HCT116 (cell line): ENCODE results near the gene GTF3C1. TPM values are rescaled to one million over a fixed set of nuclear protein-coding genes. Genes with fewer than 3 reads are reported as not detected.

Source experiments
- ATAC-seq: fragments of 200-7000 bp; cut with Tn5 transposase; 2 replicates; pipeline ENCODE4 v1.9.1; 2020; ENCODE audit warnings: mild to moderate bottlenecking, moderate library complexity
- BruUV-seq: library from RNA; stranded (reverse); fragments of 400-500 nt; replicated peaks from 2 replicates; lab custom pipeline; 2021; lab: Mats Ljungman, UMichigan
- CTCF ChIA-PET: fragments of 300-600 bp; sonication (Branson Sonifier 250); formaldehyde crosslinking; loops from one replicate; lab custom pipeline; 2021; ENCODE audit warnings: antibody characterized with exemption; lab: Charles Lee
- POLR2A ChIA-PET: fragments of 300-600, 350-600 bp; sonication (Branson Sonifier 250); formaldehyde crosslinking; loops from one replicate; lab custom pipeline; 2021; ENCODE audit warnings: antibody characterized with exemption; lab: Charles Lee
- RAD21 ChIA-PET, 2 experiments: fragments of 300-600 bp; sonication (Branson Sonifier 250); formaldehyde crosslinking; loops; one replicate each; lab custom pipeline; 2023; ENCODE audit warnings: low total read pairs in 2 of 2; ENCODE audit not compliant: uncharacterized antibody in 2 of 2, unreplicated experiment in 2 of 2, low non-redundant PET in 1 of 2; lab: Charles Lee
- DNase-seq: peaks from one replicate; pipeline ENCODE4 v3.0.0-alpha.2; 2010; ENCODE audit warnings: low read depth, low spot score
- H2AFZ ChIP-seq: fragments of 200-600 bp; shearing (Covaris generic), sonication (generic); 2 replicates; pipeline ENCODE4 v1.6.1; 2017; ENCODE audit warnings: low read depth, mixed run types, mixed read lengths, antibody characterized with exemption, low read length; ENCODE audit not compliant: poor library complexity, severe bottlenecking
- H3K27ac ChIP-seq: 2 replicates; pipeline ENCODE4 v1.5.1; 2012; ENCODE audit warnings: low read depth, low read length
- H3K27me3 ChIP-seq: fragments of 200-600 bp; sonication (generic); 2 replicates; pipeline ENCODE4 v1.6.1; 2016; ENCODE audit warnings: mixed run types, low read length, mixed read lengths; ENCODE audit not compliant: insufficient read depth
- H3K36me3 ChIP-seq, 2 experiments: fragments of 200-500 bp in 1 of 2; fragments of 200-600 bp in 1 of 2; sonication (Bioruptor generic) in 1 of 2; sonication (generic) in 1 of 2; 2 replicates each; pipeline versions ENCODE4 v1.5.1 to v1.6.1; 2014 to 2016; ENCODE audit warnings: low read length in 2 of 2, inconsistent platforms in 1 of 2, mixed read lengths in 1 of 2, mixed run types in 1 of 2; ENCODE audit not compliant: insufficient read depth in 2 of 2, control insufficient read depth in 1 of 2
- H3K4me1 ChIP-seq, 2 experiments: fragments of 200-600 bp in 1 of 2; sonication (generic) in 1 of 2; 2 replicates each; pipeline versions ENCODE4 v1.5.1 to v1.6.1; 2012 to 2017; ENCODE audit warnings: low read length in 2 of 2, inconsistent platforms in 1 of 2, mild to moderate bottlenecking in 1 of 2, mixed read lengths in 1 of 2, mixed run types in 1 of 2, moderate library complexity in 1 of 2; ENCODE audit not compliant: insufficient read depth in 2 of 2, control insufficient read depth in 1 of 2
- H3K4me2 ChIP-seq: fragments of 200-600 bp; sonication (generic); 2 replicates; pipeline ENCODE4 v1.6.1; 2017; ENCODE audit warnings: mixed run types, low read length, mixed read lengths
- H3K4me3 ChIP-seq, 2 experiments: fragments of 200-600 bp in 1 of 2; sonication (generic) in 1 of 2; replicated peaks in 1 of 2; 2 replicates each; pipeline ENCODE4 v1.5.1; 2011 to 2016; ENCODE audit warnings: low read length in 2 of 2, control low read depth in 1 of 2, low read depth in 1 of 2, mild to moderate bottlenecking in 1 of 2, mixed read lengths in 1 of 2, mixed run types in 1 of 2
- H3K79me2 ChIP-seq: fragments of 200-600 bp; sonication (generic); 2 replicates; pipeline ENCODE4 v1.6.1; 2017; ENCODE audit warnings: mild to moderate bottlenecking, mixed run types, low read length, moderate library complexity, mixed read lengths; ENCODE audit not compliant: insufficient read depth
- H3K9ac ChIP-seq: fragments of 200-600 bp; sonication (generic); 2 replicates; pipeline ENCODE4 v1.6.1; 2016; ENCODE audit warnings: low read length, mixed read lengths
- H3K9me2 ChIP-seq: fragments of 200-600 bp; sonication (generic), shearing (Covaris generic); 2 replicates; pipeline ENCODE4 v1.6.1; 2017; ENCODE audit warnings: mixed run types, mild to moderate bottlenecking, moderate library complexity; ENCODE audit not compliant: insufficient read depth
- H3K9me3 ChIP-seq, 2 experiments: fragments of 200-500 bp in 1 of 2; fragments of 200-600 bp in 1 of 2; sonication (Bioruptor generic) in 1 of 2; sonication (generic) in 1 of 2; 2 replicates each; pipeline ENCODE4 v1.6.1; 2014 to 2017; ENCODE audit warnings: low read length in 2 of 2, mixed read lengths in 2 of 2, inconsistent platforms in 1 of 2, low read depth in 1 of 2, mild to moderate bottlenecking in 1 of 2, mixed run types in 1 of 2, moderate library complexity in 1 of 2; ENCODE audit not compliant: control insufficient read depth in 1 of 2, insufficient read depth in 1 of 2
- H4K20me1 ChIP-seq: fragments of 200-600 bp; sonication (generic), shearing (Covaris generic); 2 replicates; pipeline ENCODE4 v1.6.1; 2017; ENCODE audit warnings: mixed run types, mild to moderate bottlenecking, moderate library complexity; ENCODE audit not compliant: insufficient read depth
- ATF3 ChIP-seq: IDR thresholded peaks from 2 replicates; pipeline ENCODE4 v1.6.1; 2012
- CBX3 ChIP-seq: IDR thresholded peaks from 2 replicates; pipeline ENCODE4 v1.6.1; 2012; ENCODE audit warnings: low read depth
- CEBPB ChIP-seq: IDR thresholded peaks from 2 replicates; pipeline ENCODE4 v1.6.1; 2012; ENCODE audit warnings: low read depth
- EGR1 ChIP-seq: IDR thresholded peaks from 2 replicates; pipeline ENCODE4 v1.6.1; 2012; ENCODE audit warnings: low read depth
- ELF1 ChIP-seq: IDR thresholded peaks from 2 replicates; pipeline ENCODE4 v1.6.1; 2012; ENCODE audit warnings: low read depth, borderline replicate concordance
- EZH2 ChIP-seq: fragments of 200-600 bp; sonication (generic); IDR thresholded peaks from 2 replicates; pipeline ENCODE4 v1.6.1; 2017; ENCODE audit warnings: antibody characterized with exemption, mixed run types
- EZH2phosphoT487 ChIP-seq: fragments of 200-600 bp; IDR thresholded peaks from 2 replicates; pipeline ENCODE4 v1.6.1; 2018; ENCODE audit warnings: antibody characterized with exemption, borderline replicate concordance
- JUND ChIP-seq: IDR thresholded peaks from 2 replicates; pipeline ENCODE4 v1.6.1; 2012
- MAX ChIP-seq: IDR thresholded peaks from 2 replicates; pipeline ENCODE4 v1.6.1; 2012
- POLR2A ChIP-seq: IDR thresholded peaks from 2 replicates; pipeline ENCODE4 v1.7.0; 2011; ENCODE audit warnings: borderline replicate concordance; ENCODE audit not compliant: insufficient read depth, insufficient read length; ENCODE audit errors: extremely low read depth
- POLR2AphosphoS5 ChIP-seq: IDR thresholded peaks from 2 replicates; pipeline ENCODE4 v1.6.1; 2011; ENCODE audit warnings: mild to moderate bottlenecking, low read depth, low read length, moderate library complexity
- RAD21 ChIP-seq: IDR thresholded peaks from 2 replicates; pipeline ENCODE4 v1.6.1; 2012; ENCODE audit warnings: low read depth, mild to moderate bottlenecking
- REST ChIP-seq: IDR thresholded peaks from 2 replicates; pipeline ENCODE4 v1.6.1; 2012; ENCODE audit warnings: low read depth
- SIN3A ChIP-seq: IDR thresholded peaks from 2 replicates; pipeline ENCODE4 v1.6.1; 2012; ENCODE audit warnings: low read depth
- SRF ChIP-seq: IDR thresholded peaks from 2 replicates; pipeline ENCODE4 v1.6.1; 2012; ENCODE audit warnings: low read depth
- TCF7L2 ChIP-seq: IDR thresholded peaks from 2 replicates; pipeline ENCODE4 v1.7.0; 2011; ENCODE audit warnings: borderline replicate concordance, inconsistent platforms; ENCODE audit not compliant: insufficient read depth, insufficient read length; ENCODE audit errors: extremely low read depth
- ZBTB33 ChIP-seq: IDR thresholded peaks from 2 replicates; pipeline ENCODE4 v1.6.1; 2011; ENCODE audit warnings: mild to moderate bottlenecking, low read length, moderate library complexity; ENCODE audit not compliant: insufficient replicate concordance; ENCODE audit errors: extremely low read depth
- ZFX ChIP-seq: fragments of 450-650 bp; IDR thresholded peaks from 2 replicates; pipeline ENCODE4 v1.6.1; 2017
- ZNF274 ChIP-seq: fragments of 200-500 bp; sonication (Bioruptor generic); IDR thresholded peaks from 2 replicates; pipeline ENCODE4 v1.6.1; 2014; ENCODE audit warnings: mild to moderate bottlenecking, low read depth, low read length, inconsistent platforms
- intact Hi-C: fragments of 100-400 bp; cut with micrococcal nuclease; formaldehyde crosslinking; loops from 2 replicates; pipeline ENCODE4 v1.10.0; 2022
- total RNA-seq: library from RNA; stranded (reverse); gene quantifications from one replicate; pipeline ENCODE4 v1.2.1, GENCODE V29; 2021; ENCODE audit not compliant: unreplicated experiment

The GTF3C1 gene
- total RNA-seq, 1 experiment from 2014 or later = 97.5 TPM

- no peak overlapping the region for H3K9ac ChIP-seq
- no peaks in the 10 kb centered on the region for H4K20me1 ChIP-seq
- no peaks in the 10 kb centered on the region for H3K27me3 ChIP-seq
- no peaks in the 10 kb centered on the region for H3K4me1 ChIP-seq
- no peak overlapping the region for H3K4me2 ChIP-seq
- RAD21 ChIA-PET = no interaction called here
- TF ChIP-seq POLR2AphosphoS5 (no peak), ATF3 (no peak), MAX (no peak), TCF7L2 (no peak), CEBPB (no peak), SIN3A (no peak), EZH2phosphoT487 (no peak), JUND (no peak), REST (no peak), RAD21 (no peak), EZH2 (no peak), ELF1 (no peak), CBX3 (no peak), ZFX (no peak), EGR1 (no peak), POLR2A (no peak), ZBTB33 (no peak), ZNF274 (no peak), SRF (no peak)
- H3K79me2 ChIP-seq = no peaks in the 10 kb centered on the region
- H3K4me3 ChIP-seq = no peak overlapping the region
- CTCF ChIA-PET = no interaction called here
- POLR2A ChIA-PET = no interaction called here
- H3K27ac ChIP-seq = no peak overlapping the region
- no peak for ATAC-seq
- BruUV-seq = no TSS peak
- peaks cover 19 to 26% of the 10 kb centered on the region in 2 experiments; a peak in 3 of 4 replicates for H3K36me3 ChIP-seq
- H3K9me3 ChIP-seq = no peaks in the 10 kb centered on the region
- H3K9me2 ChIP-seq = no peaks in the 10 kb centered on the region
- DNase-seq = no peak
- H2AFZ ChIP-seq = no peak overlapping the region
- intact Hi-C loops = no loop called here
Observed at GRCh38 chr16:27464626-27465482, 84.9 kb downstream of the GTF3C1 start.
